ENCODE results near the gene TMEM87A.

DNA sequence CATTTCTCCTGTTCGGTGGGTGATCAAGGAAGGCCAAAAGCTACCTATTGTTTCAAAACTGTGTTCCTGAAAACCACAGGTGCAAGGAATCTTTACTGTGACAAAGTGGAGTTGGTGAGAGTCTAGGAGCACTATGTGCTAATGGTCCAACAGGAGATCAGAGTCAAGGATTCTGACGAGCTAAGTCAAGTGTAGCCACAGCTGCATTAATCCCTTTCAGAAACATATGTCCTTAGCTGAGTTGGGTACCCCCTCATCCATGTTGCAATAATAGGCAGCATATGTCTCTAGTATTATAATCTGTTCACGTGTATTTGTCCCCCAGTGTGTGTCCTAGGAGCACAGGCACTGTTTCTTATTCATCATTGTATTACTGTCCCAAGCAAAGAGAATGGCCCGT lies 66.8 kb downstream of the TMEM87A start:
- TF ChIP-seq CTCF (IDR thresholded peaks at IDR 0.05; ENCODE audit: insufficient read depth, low read length): no peak
- TF ChIP-seq, protein P1, sequence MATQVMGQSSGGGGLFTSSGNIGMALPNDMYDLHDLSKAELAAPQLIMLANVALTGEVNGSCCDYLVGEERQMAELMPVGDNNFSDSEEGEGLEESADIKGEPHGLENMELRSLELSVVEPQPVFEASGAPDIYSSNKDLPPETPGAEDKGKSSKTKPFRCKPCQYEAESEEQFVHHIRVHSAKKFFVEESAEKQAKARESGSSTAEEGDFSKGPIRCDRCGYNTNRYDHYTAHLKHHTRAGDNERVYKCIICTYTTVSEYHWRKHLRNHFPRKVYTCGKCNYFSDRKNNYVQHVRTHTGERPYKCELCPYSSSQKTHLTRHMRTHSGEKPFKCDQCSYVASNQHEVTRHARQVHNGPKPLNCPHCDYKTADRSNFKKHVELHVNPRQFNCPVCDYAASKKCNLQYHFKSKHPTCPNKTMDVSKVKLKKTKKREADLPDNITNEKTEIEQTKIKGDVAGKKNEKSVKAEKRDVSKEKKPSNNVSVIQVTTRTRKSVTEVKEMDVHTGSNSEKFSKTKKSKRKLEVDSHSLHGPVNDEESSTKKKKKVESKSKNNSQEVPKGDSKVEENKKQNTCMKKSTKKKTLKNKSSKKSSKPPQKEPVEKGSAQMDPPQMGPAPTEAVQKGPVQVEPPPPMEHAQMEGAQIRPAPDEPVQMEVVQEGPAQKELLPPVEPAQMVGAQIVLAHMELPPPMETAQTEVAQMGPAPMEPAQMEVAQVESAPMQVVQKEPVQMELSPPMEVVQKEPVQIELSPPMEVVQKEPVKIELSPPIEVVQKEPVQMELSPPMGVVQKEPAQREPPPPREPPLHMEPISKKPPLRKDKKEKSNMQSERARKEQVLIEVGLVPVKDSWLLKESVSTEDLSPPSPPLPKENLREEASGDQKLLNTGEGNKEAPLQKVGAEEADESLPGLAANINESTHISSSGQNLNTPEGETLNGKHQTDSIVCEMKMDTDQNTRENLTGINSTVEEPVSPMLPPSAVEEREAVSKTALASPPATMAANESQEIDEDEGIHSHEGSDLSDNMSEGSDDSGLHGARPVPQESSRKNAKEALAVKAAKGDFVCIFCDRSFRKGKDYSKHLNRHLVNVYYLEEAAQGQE (IDR thresholded peaks at IDR 0.05; ENCODE audit: insufficient replicate concordance, low read depth): no peak
- TF ChIP-seq POLR2AphosphoS5 (IDR thresholded peaks at IDR 0.05; ENCODE audit: low read depth): no peak

All from HL-60 (cell line).